DMS53 treated with DMSO at 0.1 percent for 48 hours (cell line): ENCODE data around the gene ZNF546.
"Not testable (repeated sequence)": the region's sequence is repeated elsewhere in the genome, so short reads cannot be mapped to it uniquely, and the experiment has no call there.

Experiments
- DNase-seq: peaks from one replicate; lab custom pipeline; 2025; ENCODE audit not compliant: unreplicated experiment; lab: John Stamatoyannopoulos, UW

The ZNF546 gene

GRCh38 chr19:39996811-39997637 is at the start of gene ZNF546:
Gene ZNF546, plus strand, starts transcription at chr19:39997060. Its CDS starts 1,267 bp downstream, at chr19:39998327.
- DNase-seq: peak; percentile 83

- DNase-seq: no peak
Observed at GRCh38 chr19:39949026-39949747, 47.7 kb upstream of the ZNF546 start.

GRCh38 chr19:39951065-39951650 is 45.7 kb upstream of the ZNF546 start:
- DNase-seq: no peak

- DNase-seq: no peak
Observed at GRCh38 chr19:39951686-39952085, 45.2 kb upstream of the ZNF546 start.

- DNase-seq: no peak
Observed at GRCh38 chr19:39953915-39954314, 42.9 kb upstream of the ZNF546 start.

GRCh38 chr19:39957886-39958285 is 39.0 kb upstream of the ZNF546 start:
- DNase-seq: not testable (repeated sequence)

- not testable (repeated sequence) for DNase-seq
Observed at GRCh38 chr19:39958942-39959341, 37.9 kb upstream of the ZNF546 start.

GRCh38 chr19:39959407-39959806 is 37.5 kb upstream of the ZNF546 start:
- DNase-seq: not testable (repeated sequence)

- DNase-seq: no peak
Observed at GRCh38 chr19:39963898-39964297, 33.0 kb upstream of the ZNF546 start.

- DNase-seq: no peak
Observed at GRCh38 chr19:39966617-39967016, 30.2 kb upstream of the ZNF546 start.

- no peak for DNase-seq
Observed at GRCh38 chr19:39967561-39967960, 29.3 kb upstream of the ZNF546 start.

GRCh38 chr19:39968789-39969188 is 28.1 kb upstream of the ZNF546 start:
- no peak for DNase-seq

- no peak for DNase-seq
Observed at GRCh38 chr19:39969266-39969665, 27.6 kb upstream of the ZNF546 start.

- no peak for DNase-seq
Observed at GRCh38 chr19:39969681-39970424, 27.0 kb upstream of the ZNF546 start.

GRCh38 chr19:39970425-39970674 is 26.5 kb upstream of the ZNF546 start:
- DNase-seq: peak; percentile 37

GRCh38 chr19:39970675-39971379 is 26.0 kb upstream of the ZNF546 start, which contains the start of gene PSMC4:
Gene PSMC4, plus strand, starts transcription at chr19:39971165. Its CDS starts 38 bp downstream, at chr19:39971203.
- peak; percentile 99 for DNase-seq

GRCh38 chr19:39971380-39972035 is 25.4 kb upstream of the ZNF546 start:
- DNase-seq: peak; percentile 40

GRCh38 chr19:39974377-39975155 is 22.3 kb upstream of the ZNF546 start:
- DNase-seq: no peak

GRCh38 chr19:39982883-39983282 is 14.0 kb upstream of the ZNF546 start:
- no peak for DNase-seq
